Retinal pigment epithelial cell (primary cell): ENCODE measurements around the gene DDX54.

Experiments
- DNase-seq: peaks from one replicate; pipeline ENCODE4 v3.0.0-alpha.2; 2010; ENCODE audit warnings: low read depth
- H3K4me3 ChIP-seq: 2 replicates; pipeline ENCODE4 v1.5.1; 2011; ENCODE audit warnings: mild to moderate bottlenecking, low read length, control low read depth, moderate library complexity
- TF ChIP-seq, protein P1 (sequence below): conservative IDR thresholded peaks from 2 replicates; pipeline ENCODE4 v1.5.1; 2011; ENCODE audit warnings: low read depth, low read length, control low read depth, inconsistent platforms

DDX54 gene

DNA sequence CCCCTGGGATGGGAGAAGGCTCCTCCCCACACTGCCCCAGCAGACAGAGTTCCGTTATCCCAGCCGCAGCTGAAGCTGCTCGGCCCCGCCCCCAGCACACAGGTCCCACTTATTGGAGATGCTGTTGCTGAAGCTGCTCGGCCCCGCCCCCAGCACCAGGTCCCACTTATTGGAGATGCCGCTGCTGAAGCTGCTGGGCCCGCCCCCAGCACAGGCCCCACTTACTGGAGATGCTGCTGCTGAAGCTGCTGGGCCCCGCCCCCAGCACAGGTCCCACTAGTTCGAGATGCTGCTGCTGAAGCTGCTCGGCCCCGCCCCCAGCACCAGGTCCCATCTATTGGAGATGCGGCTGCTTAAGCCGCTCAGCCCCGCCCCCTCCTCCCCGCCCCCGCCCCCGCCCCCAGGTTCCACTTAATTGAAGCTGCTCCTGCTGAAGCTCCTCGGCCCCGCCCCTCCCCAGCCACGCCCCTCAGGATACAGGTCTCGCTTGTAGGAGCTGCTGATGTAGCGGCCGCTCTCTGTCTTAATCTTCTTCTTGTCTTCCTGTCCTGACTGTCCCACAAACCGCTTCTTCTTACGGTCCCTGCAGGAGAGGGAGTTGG is 23.8 kb downstream of the DDX54 start:
- no peak for DNase-seq
- no peak overlapping the region for H3K4me3 ChIP-seq
- TF ChIP-seq, protein P1, sequence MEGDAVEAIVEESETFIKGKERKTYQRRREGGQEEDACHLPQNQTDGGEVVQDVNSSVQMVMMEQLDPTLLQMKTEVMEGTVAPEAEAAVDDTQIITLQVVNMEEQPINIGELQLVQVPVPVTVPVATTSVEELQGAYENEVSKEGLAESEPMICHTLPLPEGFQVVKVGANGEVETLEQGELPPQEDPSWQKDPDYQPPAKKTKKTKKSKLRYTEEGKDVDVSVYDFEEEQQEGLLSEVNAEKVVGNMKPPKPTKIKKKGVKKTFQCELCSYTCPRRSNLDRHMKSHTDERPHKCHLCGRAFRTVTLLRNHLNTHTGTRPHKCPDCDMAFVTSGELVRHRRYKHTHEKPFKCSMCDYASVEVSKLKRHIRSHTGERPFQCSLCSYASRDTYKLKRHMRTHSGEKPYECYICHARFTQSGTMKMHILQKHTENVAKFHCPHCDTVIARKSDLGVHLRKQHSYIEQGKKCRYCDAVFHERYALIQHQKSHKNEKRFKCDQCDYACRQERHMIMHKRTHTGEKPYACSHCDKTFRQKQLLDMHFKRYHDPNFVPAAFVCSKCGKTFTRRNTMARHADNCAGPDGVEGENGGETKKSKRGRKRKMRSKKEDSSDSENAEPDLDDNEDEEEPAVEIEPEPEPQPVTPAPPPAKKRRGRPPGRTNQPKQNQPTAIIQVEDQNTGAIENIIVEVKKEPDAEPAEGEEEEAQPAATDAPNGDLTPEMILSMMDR = no peak

DNA sequence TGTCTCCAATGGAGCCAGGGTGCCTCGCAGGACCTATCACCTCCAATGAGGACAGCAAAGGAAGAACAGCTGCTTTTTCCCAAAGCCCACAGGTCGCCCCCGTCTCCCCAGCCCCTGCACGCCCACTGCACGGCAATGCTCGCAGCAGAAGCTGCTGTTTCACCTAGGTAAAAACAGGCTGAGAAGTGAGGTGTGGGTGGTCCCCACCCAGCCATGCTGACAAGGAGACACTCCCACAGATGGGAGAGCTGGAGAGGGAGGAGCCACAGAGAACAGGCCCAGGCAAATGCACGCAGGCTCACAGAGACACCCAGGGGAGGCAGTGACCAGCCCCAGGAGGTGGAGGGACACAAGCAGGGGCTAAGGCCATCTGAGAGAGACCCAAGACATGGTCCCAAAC is 25.3 kb downstream of the DDX54 start:
- DNase-seq = no peak
- TF ChIP-seq, protein P1 = no peak

DNA sequence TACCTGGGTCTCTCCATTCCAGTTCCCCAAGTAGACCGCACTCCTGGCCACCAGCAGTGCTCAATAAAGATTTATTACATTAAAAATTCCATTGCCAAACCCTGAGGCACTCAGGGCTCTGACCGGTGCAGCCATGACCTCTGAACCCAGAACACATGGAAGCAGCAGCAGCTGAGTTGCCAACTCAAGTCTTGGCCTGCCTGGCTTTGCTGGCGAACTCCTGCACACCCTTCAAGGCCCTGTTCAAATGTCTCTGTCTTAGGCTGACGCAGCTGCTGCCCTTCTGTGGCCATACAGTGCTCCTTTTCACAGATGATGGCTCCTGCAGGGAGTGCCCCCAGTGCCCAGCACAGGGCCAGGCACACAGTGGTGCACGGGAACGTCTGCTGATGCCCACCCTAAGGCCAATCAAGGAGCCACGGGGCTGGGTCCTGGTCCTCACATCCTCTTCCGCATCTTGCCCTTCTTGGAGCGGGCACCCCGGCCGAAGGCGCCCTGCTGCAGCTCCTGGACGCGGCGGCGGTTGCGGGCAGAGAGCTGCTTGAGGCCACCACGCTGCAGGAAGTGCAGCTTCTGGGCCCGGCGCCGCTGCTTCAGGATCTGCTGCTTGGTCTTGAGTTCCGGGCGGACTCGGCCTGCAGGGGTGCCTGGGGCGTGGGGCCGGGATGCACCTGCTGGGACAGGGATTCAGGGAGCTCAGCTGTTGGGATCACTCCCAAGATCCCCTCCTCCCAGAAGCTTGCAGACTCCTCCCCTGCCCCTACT is 26.7 kb downstream of the DDX54 start:
- no peak for DNase-seq
- H3K4me3 ChIP-seq = no peak overlapping the region
- TF ChIP-seq, protein P1 = no peak

More for the DNA sequence above, 25.3 kb downstream of the DDX54 start:
- no peak overlapping the region for H3K4me3 ChIP-seq

DNA sequence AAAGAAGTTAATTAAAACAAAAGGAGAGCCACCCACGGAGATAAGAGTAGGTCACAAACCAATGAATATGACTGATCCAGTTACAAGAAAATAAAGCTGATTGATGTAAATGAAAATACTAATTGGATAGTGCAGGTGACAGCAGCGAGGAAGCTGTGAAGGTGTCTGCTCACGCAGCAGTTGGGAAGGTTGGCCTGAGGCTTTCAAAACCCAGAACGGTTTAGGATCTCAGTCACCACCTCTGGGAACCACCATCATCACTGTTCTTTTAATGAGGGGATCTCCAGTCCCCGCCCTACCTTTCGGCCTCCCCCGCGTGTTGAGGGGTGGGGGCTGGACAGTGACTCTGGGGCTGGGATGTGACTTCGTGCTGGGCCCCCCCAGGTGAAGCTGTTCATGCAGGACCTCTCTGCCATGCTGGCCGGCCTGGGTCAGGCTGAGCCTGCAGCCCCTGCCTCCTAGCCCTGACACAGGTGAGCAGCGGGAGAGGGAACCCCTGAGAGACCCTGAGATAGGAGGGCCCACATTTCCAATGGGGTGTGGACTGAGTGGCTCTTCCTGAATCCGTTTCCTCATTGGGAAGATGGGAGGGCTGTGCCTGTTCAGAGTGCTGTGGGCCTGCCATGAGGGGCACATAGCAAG is 27.9 kb downstream of the DDX54 start:
- no peak for DNase-seq
- TF ChIP-seq, protein P1 = no peak

DNA sequence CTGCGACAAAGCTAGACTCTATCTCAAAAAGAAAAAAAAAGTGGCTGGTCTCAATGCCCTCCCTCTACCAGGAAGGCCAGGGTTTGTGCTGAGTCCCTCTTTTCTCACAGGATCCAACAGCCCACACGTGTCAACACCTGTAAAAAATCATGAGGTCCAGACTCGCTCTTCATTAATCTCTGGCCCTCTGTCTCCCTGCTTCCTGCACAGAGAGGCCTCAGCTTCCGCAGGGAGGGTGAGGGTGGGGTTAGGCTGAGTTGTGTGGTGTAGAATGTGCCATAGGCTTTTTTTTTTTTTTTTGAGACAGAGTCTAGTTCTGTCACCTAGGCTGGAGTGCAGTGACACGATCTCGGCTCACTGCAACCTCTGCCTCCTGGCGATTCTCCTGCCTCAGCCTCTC is 29.6 kb downstream of the DDX54 start:
- H3K4me3 ChIP-seq = no peak overlapping the region
- no peak for DNase-seq
- TF ChIP-seq, protein P1 = no peak

More for the DNA sequence above, 27.9 kb downstream of the DDX54 start:
- no peak overlapping the region for H3K4me3 ChIP-seq

DNA sequence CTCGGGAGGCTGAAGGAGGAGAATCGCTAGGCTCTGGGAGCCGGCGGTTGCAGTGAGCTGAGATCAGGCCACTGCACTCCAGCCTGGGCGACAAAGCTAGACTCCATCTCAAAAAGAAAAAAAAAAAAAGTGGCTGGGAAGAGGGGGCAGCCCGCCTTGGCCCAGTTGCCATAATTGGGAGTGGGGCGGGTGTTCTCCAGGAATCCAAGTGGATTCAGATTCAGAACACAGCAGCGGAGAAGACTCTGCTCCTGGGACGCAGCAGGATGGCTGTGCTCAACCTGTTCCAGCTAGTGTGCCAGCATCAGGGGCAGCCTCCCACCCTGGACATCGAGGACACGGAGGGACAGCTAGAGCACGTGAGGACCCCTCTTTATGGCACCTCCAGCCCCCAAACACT is 30.2 kb downstream of the DDX54 start:
- TF ChIP-seq, protein P1 = no peak
- no peak for DNase-seq
- no peak overlapping the region for H3K4me3 ChIP-seq
